Tibial nerve (tissue), 4 donors: ENCODE measurements around the gene FALEC.

Experiments used
- CTCF ChIP-seq, 5 experiments: fragments of 200-600 bp in 3 of 5; fragments of 450-650 bp in 2 of 5; sonication (generic) in 3 of 5; IDR thresholded peaks; one replicate each; pipeline ENCODE4 v1.5.1; 2016 to 2019; ENCODE audit warnings: antibody characterized with exemption in 5 of 5, mild to moderate bottlenecking in 3 of 5, moderate library complexity in 2 of 5
- EP300 ChIP-seq, 2 donors: sonication (generic); formaldehyde crosslinking; IDR thresholded peaks; one replicate each; pipeline ENCODE4 v1.6.1; 2017; ENCODE audit warnings: antibody characterized with exemption in 2 of 2, mild to moderate bottlenecking in 1 of 2
- POLR2A ChIP-seq, 2 donors: fragments of 450-650 bp; IDR thresholded peaks; one replicate each; pipeline ENCODE4 v1.6.1; 2017; ENCODE audit warnings: antibody characterized with exemption in 2 of 2, mild to moderate bottlenecking in 2 of 2, moderate library complexity in 2 of 2

- TF ChIP-seq CTCF (IDR thresholded peaks at IDR 0.05) (peak in 3 of 5 experiments; percentile 2 to 67 (median 54)), EP300 (IDR thresholded peaks at IDR 0.05) (peak; percentile 98 to 99), POLR2A (IDR thresholded peaks at IDR 0.05) (peak; percentile 93 to 95)
Measured at GRCh38 chr1:150561254-150561973, 45.9 kb downstream of the FALEC start.
